ENCODE measurements around the gene TUBGCP6.

The TUBGCP6 gene

GRCh38 chr22:50264104-50264745 is 19.4 kb upstream of the TUBGCP6 start:
- DNase-seq (ENCODE audit: low read depth), result no peak

GRCh38 chr22:50262973-50263617 is 18.3 kb upstream of the TUBGCP6 start:
- no peak for DNase-seq (ENCODE audit: low read depth)

GRCh38 chr22:50262460-50262911 is 17.7 kb upstream of the TUBGCP6 start:
- DNase-seq (ENCODE audit: low read depth), result no peak

- DNase-seq (ENCODE audit: low read depth), result no peak
These were observed 17.0 kb upstream of the TUBGCP6 start, which contains the start of gene MAPK12 for GRCh38 chr22:50261615-50262459. TSS of gene MAPK12 (minus strand) at chr22:50261683. CDS start at chr22:50261509, 174 bp downstream.

GRCh38 chr22:50260801-50261614 is 16.2 kb upstream of the TUBGCP6 start:
- no peak for DNase-seq (ENCODE audit: low read depth)

- DNase-seq (ENCODE audit: low read depth), result no peak
These were observed 15.6 kb upstream of the TUBGCP6 start for GRCh38 chr22:50260434-50260800.

GRCh38 chr22:50259302-50259701 is 14.5 kb upstream of the TUBGCP6 start:
- DNase-seq (ENCODE audit: low read depth), result no peak

- DNase-seq (ENCODE audit: low read depth), result no peak
These were observed 13.8 kb upstream of the TUBGCP6 start for GRCh38 chr22:50258361-50259292.

- no peak for DNase-seq (ENCODE audit: low read depth)
These were observed 12.9 kb upstream of the TUBGCP6 start for GRCh38 chr22:50257451-50258360.

- DNase-seq (ENCODE audit: low read depth), result no peak
These were observed 12.2 kb upstream of the TUBGCP6 start for GRCh38 chr22:50257041-50257440.

GRCh38 chr22:50256258-50256862 is 11.5 kb upstream of the TUBGCP6 start:
- DNase-seq (ENCODE audit: low read depth), result no peak

GRCh38 chr22:50255607-50256006 is 10.8 kb upstream of the TUBGCP6 start:
- DNase-seq (ENCODE audit: low read depth), result no peak

GRCh38 chr22:50255099-50255498 is 10.3 kb upstream of the TUBGCP6 start:
- DNase-seq (ENCODE audit: low read depth), result no peak

- no peak for DNase-seq (ENCODE audit: low read depth)
These were observed 9.1 kb upstream of the TUBGCP6 start for GRCh38 chr22:50253941-50254340.

GRCh38 chr22:50253046-50253915 is 8.5 kb upstream of the TUBGCP6 start:
- DNase-seq (ENCODE audit: low read depth), result no peak

GRCh38 chr22:50252082-50253045 is 7.5 kb upstream of the TUBGCP6 start:
- DNase-seq (ENCODE audit: low read depth), result peak; percentile 47

- DNase-seq (ENCODE audit: low read depth), result no peak
These were observed 6.8 kb upstream of the TUBGCP6 start for GRCh38 chr22:50251477-50252081.
